Measurements from ENCODE around the gene MME.

The MME gene

GRCh38 chr3:155079746-155080487 lies at the start of gene MME:
MME (plus strand) TSS chr3:155080319; CDS start chr3:155084168, 3,849 bp downstream.
- DNase-seq (ENCODE audit: low read depth in 2 of 2), result no peak

- no peak for DNase-seq (ENCODE audit: low read depth in 2 of 2)
These were observed 48.9 kb upstream of the MME start for GRCh38 chr3:155031186-155031585.

DNA sequence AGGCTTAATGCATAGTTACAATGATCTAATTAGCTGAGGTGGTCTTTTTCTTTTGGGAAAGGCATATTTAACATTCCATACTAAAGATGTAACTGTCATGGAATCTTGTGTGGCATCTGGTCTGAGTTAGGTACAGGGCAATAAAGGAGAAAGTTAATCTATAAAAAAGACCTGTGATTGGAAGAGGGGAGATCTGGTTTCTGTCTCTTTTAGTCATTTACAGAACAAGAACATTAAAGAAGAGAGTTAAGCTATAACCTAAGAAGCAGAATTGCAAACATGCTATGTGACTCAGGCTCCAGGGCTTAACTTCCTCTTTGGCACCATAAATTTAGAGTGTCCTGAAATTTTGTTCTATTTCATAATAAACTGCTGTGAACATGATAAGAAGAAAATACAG lies 47.2 kb upstream of the MME start:
- no peak for DNase-seq (ENCODE audit: low read depth in 2 of 2)

- no peak for DNase-seq (ENCODE audit: low read depth in 2 of 2)
These were observed 45.3 kb upstream of the MME start for GRCh38 chr3:155034786-155035185.

DNA sequence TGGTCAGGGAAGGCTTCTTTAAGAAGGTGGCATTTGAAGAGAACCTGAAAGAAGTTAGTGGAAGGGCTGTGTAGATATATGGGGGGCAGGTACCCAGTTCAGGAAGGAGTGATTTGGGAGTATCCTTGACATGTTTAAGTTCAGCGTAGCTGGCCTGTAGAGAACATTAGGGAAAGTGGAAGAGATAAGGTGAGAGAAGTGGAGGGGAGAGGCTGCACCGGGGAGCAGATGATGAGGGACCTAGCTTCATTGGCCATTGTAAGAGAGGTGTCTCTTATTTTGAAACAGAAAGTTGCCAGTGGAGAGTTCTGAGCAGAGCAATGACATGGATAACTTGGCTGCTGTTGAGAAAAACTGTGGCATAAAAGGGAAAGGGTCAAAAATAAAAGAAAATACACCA lies 44.6 kb upstream of the MME start:
- DNase-seq (ENCODE audit: low read depth in 2 of 2), result no peak

DNA sequence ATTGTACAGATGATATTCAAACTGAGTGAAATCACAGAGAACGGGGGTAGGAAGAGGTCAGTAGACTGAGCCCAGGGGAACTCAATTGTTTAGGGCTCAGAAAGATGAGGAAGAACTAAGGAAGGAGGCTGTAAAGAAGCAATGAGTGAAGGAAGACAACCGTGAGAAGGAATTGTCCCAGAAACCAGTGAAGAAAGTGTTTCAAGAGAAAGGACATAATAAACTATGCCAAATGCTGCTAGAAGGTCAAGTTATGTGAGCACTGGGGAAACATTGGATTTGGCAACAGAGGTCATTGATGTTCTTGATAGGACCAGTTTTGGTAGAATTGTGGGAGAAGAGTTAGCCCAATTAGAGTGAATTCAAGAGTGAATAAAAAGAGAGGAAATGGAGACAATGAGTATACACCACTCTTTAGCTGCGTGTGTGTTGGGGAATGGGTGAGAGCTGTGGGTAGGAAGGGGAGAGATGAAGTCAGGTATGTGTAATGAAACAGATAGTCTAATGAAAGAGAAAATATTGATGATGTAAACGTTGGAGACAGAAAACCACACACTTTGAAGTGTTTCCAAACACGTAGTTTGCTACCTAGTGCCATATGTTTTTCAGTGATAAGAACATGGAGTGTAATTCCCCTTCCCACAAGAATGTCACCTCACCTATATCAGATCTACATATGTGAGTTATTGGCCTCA lies 42.5 kb upstream of the MME start:
- no peak for DNase-seq (ENCODE audit: low read depth in 2 of 2)

GRCh38 chr3:155038203-155038554 lies 41.9 kb upstream of the MME start:
- no peak for DNase-seq (ENCODE audit: low read depth in 2 of 2)

GRCh38 chr3:155046935-155047334 lies 33.2 kb upstream of the MME start:
- no peak for DNase-seq (ENCODE audit: low read depth in 2 of 2)

DNA sequence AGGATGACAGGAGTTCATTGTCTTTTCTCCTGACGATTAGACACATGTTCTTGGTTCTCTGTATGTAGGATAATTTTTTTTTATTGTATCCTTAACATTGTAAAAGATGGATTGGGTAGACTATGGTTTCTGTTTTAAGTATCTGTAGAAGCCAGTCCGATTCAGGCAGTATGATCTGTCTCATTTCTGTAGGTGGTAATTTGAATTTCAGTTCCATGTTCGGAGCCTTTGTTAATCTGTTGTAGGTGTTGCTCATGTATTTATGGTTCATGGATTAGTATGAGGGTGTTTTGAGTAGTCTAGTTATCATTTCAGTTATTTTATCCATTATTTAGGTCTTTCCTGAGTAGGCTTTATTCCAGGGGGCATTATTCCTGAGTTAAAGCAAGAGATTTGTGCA lies 32.4 kb upstream of the MME start:
- DNase-seq (ENCODE audit: low read depth in 2 of 2), result no peak

DNA sequence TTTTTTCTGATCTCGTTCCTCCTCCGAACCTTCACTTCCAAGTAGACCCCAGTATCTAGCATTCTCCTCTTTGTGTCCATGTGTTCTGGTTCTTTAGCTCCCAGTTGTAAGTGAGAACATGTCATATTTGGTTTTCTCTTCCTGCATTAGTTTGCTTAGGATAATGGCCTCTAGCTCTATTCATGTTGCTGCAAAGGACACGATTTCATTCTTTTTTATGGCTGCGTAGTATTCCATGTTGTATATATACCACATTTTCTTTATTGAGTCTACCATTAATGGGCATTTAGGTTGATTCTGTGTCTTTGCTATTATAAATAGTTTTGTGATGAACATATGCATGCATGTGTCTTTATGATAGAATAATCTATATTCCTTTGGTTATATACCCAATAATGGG lies 30.2 kb upstream of the MME start:
- no peak for DNase-seq (ENCODE audit: low read depth in 2 of 2)

DNA sequence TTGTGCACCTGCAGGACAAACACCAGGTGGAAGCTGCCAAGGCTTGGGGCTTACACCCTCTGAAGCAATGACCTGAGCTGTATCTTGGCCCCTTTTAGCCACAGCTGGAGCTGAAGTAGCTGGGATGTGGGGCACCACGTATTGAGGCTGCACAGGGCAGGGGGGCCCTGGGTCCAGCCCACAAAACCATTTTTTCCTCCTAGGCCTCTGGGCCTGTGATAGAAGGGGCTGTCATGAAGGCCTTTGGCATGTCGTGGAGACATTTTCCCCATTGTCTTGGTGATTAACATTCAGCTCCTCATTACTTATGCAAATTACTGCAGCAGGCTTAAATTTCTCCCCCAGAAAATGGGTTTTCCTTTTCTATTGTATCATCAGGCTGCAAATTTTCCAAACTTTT lies 27.6 kb upstream of the MME start:
- DNase-seq (ENCODE audit: low read depth in 2 of 2), result no peak

GRCh38 chr3:155053756-155054155 lies 26.4 kb upstream of the MME start:
- DNase-seq (ENCODE audit: low read depth in 2 of 2), result no peak

DNA sequence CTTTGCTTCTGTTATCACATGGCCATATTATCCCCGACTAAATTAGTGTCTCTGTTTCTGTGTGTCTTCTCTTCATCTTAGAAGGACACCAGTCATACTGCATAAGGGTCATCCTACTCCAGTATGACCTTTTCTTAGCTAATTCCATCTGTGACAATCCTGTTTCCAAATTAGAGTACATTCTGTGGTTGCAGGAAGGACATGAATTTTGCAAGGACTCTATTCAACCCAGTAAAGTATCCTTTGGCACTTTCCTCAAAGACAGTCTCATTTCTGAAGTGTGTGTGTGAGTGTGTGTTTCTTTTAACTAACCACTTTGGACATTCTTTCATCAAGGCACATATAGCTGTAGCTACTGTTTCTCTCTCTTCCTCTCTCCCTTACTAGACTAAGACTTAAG lies 15.2 kb upstream of the MME start:
- DNase-seq (ENCODE audit: low read depth in 2 of 2), result no peak

DNA sequence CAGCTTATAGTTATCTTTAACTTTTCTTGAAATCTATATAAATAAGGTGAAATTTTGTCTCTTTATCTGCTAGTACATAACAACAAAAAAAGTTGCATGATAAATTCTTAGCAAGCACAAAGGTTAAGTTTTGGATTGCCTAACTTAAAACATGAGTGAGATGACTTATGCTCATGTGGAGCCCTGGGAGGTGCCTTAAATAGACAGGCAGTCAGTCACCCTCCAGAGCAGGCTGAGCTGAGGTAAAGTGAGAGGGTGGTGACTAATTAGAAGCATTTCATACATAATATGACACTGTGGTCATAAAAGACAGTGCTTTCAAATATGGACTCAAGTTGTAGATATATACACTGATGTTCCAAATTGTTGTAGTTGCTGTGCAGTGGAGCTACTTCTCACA lies 14.6 kb upstream of the MME start:
- no peak for DNase-seq (ENCODE audit: low read depth in 2 of 2)

DNA sequence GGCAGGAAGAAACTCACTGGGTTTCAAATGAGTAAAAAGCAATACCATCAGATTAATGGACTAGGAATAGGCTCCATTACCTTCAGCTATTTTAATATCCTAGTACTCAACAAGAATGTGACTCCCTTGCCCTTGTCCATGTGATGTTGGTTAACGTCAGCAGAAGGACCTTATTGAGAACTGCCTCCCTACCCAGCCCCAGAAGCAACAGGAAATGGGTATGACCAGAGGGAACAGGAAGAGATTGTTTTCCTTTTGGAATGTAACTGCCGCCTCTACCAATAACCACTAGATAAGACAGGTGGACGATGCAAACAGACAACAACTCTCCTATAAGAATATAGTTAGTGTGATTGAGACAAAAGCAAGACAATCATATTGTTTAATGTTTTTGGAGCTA lies 10.4 kb upstream of the MME start:
- no peak for DNase-seq (ENCODE audit: low read depth in 2 of 2)

DNA sequence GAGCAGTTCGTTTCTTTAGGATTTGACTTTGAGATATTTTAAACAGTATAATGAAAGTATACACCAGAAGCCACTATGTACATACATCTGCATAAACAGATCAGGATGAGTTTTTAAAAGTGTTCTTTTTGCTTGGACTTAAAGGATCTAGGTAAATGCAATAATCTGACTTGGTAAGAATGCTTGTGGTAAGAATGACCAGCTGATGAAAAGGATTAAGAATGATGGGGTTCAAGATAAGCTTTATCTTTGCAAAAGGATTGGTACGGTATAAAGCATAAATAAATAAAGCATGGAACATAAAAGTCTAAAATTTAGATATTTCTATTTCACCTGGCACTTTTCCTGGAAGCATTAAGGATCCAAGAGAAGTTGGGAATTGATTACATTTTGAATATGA lies 9.8 kb upstream of the MME start:
- no peak for DNase-seq (ENCODE audit: low read depth in 2 of 2)

- DNase-seq (ENCODE audit: low read depth in 2 of 2), result no peak
These were observed 9.2 kb upstream of the MME start for GRCh38 chr3:155070932-155071387.

DNA sequence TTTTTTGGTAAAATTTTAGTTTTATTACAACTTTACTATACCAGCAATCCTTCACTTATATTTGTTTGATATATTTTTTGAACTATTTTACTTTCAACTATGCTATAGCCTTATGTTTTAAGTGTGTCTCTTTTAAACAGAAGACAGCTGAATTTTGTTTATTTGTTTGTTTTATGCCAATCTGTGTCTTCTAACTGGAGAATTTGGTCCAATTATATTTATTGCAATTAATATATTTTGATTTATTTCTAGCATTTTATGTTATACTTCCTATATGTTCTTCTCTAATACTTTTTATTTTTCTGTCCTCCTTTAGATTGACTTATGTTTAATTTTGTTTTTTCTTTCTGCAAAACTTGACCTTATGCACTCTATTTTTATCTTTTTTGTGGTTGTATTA lies 4.9 kb upstream of the MME start:
- DNase-seq (ENCODE audit: low read depth in 2 of 2), result no peak

DNA sequence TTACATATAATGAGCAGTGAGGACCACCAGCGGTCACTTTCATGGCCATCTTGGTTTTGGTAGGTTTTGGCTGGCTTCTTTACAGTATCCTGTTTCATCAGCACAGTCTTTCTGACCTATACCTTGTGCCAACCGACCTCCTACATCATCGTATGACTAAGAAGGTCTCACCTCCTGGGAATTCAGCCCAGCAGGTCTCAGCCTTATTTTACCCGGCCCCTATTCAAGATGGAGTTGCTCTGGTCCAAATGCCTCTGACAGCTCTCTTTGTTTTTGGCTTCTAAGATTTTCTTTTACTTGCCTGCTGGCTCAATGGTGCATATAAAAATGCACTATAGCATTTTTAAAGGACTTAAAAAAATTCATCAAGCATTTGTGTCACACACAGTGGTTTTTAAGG lies 3.2 kb upstream of the MME start:
- no peak for DNase-seq (ENCODE audit: low read depth in 2 of 2)

DNA sequence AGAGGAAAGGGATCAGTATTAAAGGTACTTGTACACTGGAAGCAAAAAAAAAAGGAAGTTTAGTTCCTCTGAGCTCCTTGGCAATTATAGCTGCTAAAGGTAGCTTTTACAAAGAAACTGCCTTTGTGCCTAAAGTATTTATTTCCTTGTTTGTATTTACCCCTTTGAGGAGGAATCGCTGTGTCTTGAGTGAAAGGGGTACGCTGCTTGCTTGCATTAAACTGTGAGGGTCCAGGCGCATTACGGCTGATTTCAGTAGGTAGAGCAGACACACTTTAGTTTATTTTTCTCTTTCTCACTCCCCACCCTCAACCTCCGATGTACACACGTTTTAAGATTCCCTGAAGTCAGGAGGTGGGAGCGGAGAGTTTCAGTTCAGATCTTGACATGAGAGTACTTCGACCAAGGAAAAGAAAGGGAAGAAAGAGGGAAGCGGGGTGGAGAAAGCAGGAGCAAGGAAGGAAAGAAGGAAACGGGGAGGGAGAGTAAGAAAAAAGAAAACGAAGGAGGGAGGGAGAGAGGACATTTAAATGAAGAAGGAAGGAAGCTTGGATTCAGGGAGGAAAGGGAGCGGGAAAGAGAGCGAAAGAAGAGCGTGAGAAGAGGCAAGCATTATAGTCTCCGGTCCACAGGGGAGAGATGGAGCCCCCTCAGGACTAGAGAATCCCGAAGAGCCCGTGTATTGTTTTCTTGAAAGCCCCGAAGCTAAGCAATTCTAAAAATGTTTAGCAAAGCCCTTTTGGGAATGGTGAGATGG lies 1.2 kb upstream of the MME start:
- DNase-seq (ENCODE audit: low read depth in 2 of 2), result no peak

DNA sequence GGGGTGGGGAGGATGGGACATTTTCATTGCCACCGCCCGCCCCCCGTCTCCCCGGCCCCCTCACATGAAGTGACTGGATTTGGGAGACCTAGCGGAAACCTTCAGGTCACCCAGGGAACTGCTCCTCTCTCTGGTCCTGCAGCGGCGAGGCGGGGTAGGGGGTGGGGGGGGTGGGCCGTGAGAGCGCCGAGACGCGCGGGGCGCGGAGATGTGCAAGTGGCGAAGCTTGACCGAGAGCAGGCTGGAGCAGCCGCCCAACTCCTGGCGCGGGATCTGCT lies 712 bp upstream of the MME start:
- DNase-seq (ENCODE audit: low read depth in 2 of 2), result no peak

GRCh38 chr3:155080692-155081091 lies 573 bp downstream of the MME start:
- no peak for DNase-seq (ENCODE audit: low read depth in 2 of 2)

- no peak for DNase-seq (ENCODE audit: low read depth in 2 of 2)
These were observed 3.3 kb downstream of the MME start for GRCh38 chr3:155083313-155083905.

Measured in stimulated activated CD8-positive, alpha-beta memory T cell treated with anti-CD3 and anti-CD28 coated beads, Interleukin-2, amount 100 ng/mL, for 48 hours (primary cell).